Activated B cell treated with CpG ODN at 0.5 μM for 24 hours (primary cell): ENCODE measurements around the gene TLCD5. TPM values are rescaled to one million over a fixed set of nuclear protein-coding genes. Genes with fewer than 3 reads are reported as not detected.

Experiments
- ATAC-seq: fragments of 200-7000 bp; cut with Tn5 transposase; one replicate; pipeline ENCODE4 v1.10.0; 2021; ENCODE audit warnings: low read depth, mild to moderate bottlenecking, moderate library complexity
- CTCF ChIA-PET: fragments of 350-600 bp; sonication (Branson Sonifier 250); formaldehyde crosslinking; loops from one replicate; lab custom pipeline; 2021; ENCODE audit warnings: antibody characterized with exemption; lab: Charles Lee
- POLR2A ChIA-PET: fragments of 350-600 bp; sonication (Branson Sonifier 250); formaldehyde crosslinking; loops from one replicate; lab custom pipeline; 2021; ENCODE audit warnings: antibody characterized with exemption; lab: Charles Lee
- DNase-seq: peaks from one replicate; pipeline ENCODE4 v3.0.0; 2022
- H3K27ac Mint-ChIP-seq: one replicate; pipeline ENCODE4 v1.8.0; 2020; ENCODE audit warnings: mixed read lengths
- H3K27me3 Mint-ChIP-seq: one replicate; pipeline ENCODE4 v1.8.0; 2021; ENCODE audit warnings: mixed read lengths
- H3K36me3 Mint-ChIP-seq: one replicate; pipeline ENCODE4 v1.8.0; 2021; ENCODE audit warnings: low read depth, mixed read lengths
- H3K4me1 Mint-ChIP-seq: one replicate; pipeline ENCODE4 v1.8.0; 2021; ENCODE audit warnings: mixed read lengths
- H3K4me3 Mint-ChIP-seq: one replicate; pipeline ENCODE4 v1.8.0; 2020; ENCODE audit warnings: mild to moderate bottlenecking, mixed read lengths
- H3K9me3 Mint-ChIP-seq: one replicate; pipeline ENCODE4 v1.8.0; 2020; ENCODE audit warnings: mixed read lengths
- intact Hi-C: fragments of 100-400 bp; cut with micrococcal nuclease; formaldehyde crosslinking; loops from one replicate; pipeline ENCODE4 v1.15.1; 2024
- total RNA-seq: library from RNA; stranded (reverse); gene quantifications from 2 replicates; pipeline ENCODE4 v1.2.3, GENCODE V29; 2022
- TF ChIP-seq, protein P1 (sequence below): fragments of 200-600 bp; IDR thresholded peaks from one replicate; pipeline ENCODE4 v1.8.0; 2022; ENCODE audit warnings: antibody characterized with exemption, mild to moderate bottlenecking

The TLCD5 gene
- total RNA-seq, 1 donor from 2014 or later, result 0.22 TPM

DNA sequence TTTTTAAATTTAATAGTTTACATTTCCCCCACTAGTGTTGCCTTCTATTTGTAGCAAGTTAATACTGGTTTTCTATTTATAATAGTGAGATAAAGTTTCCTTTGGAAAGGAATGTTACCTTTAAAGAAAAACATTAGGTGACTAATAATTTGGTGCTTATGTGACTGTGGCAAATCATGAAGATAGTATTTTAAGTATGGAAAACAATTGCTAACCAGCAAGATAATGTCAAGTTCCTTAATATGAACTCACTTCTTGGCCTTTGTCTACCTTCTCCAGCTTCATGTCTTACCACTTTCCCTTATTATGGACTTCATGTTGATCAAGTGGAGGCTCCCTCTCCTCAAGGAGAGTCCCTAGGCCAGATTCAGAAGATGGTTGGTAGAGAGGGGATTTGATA lies 38.3 kb downstream of the TLCD5 start:
- TF ChIP-seq, protein P1, sequence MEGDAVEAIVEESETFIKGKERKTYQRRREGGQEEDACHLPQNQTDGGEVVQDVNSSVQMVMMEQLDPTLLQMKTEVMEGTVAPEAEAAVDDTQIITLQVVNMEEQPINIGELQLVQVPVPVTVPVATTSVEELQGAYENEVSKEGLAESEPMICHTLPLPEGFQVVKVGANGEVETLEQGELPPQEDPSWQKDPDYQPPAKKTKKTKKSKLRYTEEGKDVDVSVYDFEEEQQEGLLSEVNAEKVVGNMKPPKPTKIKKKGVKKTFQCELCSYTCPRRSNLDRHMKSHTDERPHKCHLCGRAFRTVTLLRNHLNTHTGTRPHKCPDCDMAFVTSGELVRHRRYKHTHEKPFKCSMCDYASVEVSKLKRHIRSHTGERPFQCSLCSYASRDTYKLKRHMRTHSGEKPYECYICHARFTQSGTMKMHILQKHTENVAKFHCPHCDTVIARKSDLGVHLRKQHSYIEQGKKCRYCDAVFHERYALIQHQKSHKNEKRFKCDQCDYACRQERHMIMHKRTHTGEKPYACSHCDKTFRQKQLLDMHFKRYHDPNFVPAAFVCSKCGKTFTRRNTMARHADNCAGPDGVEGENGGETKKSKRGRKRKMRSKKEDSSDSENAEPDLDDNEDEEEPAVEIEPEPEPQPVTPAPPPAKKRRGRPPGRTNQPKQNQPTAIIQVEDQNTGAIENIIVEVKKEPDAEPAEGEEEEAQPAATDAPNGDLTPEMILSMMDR, result no peak
- POLR2A ChIA-PET, result no interaction called here
- no peak for ATAC-seq
- CTCF ChIA-PET, result no interaction called here
- DNase-seq, result no peak
- Mint-ChIP-seq H3K9me3 (no peaks in the 10 kb centered on the region), H3K36me3 (no peaks in the 10 kb centered on the region), H3K4me3 (no peak overlapping the region), H3K27ac (no peak overlapping the region), H3K4me1 (no peaks in the 10 kb centered on the region), H3K27me3 (no peaks in the 10 kb centered on the region)
- intact Hi-C loops, result no loop called here

DNA sequence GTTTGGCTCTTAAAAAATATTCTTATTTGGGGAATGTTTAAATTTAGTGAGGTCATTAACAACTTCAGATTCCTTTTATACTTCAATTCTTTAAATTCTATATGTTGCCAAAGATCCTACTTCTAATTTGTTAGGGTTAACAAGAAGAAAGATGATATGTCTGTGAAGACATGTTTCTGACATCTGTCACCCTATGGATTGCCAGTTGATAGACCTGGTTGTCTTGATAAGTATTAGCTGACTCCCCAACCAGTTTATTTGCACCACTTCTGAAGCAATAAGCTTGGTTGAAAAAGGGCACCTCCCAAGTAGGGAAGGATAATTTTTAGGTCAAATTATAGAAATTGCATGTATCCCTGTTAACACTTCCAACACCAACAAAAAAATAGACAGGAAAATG lies 40.4 kb downstream of the TLCD5 start:
- Mint-ChIP-seq H3K9me3 (no peaks in the 10 kb centered on the region), H3K4me1 (no peaks in the 10 kb centered on the region), H3K36me3 (no peaks in the 10 kb centered on the region), H3K4me3 (no peak overlapping the region), H3K27ac (no peak overlapping the region), H3K27me3 (no peaks in the 10 kb centered on the region)
- ATAC-seq (no peak), DNase-seq (no peak)
- TF ChIP-seq, protein P1, result no peak
- ChIA-PET CTCF (no interaction called here), POLR2A (no interaction called here)
- intact Hi-C loops, result no loop called here

GRCh38 chr11:120372296-120372695 lies 47.2 kb downstream of the TLCD5 start:
- intact Hi-C loops, result no loop called here
- Mint-ChIP-seq H3K4me3 (no peak overlapping the region), H3K4me1 (peaks cover 5% of the 10 kb centered on the region), H3K36me3 (no peaks in the 10 kb centered on the region), H3K27me3 (no peaks in the 10 kb centered on the region), H3K9me3 (no peaks in the 10 kb centered on the region), H3K27ac (no peak overlapping the region)
- TF ChIP-seq, protein P1, result no peak
- no peak for ATAC-seq
- ChIA-PET POLR2A (no interaction called here), CTCF (interaction anchor here (0.7 to 1.0 kb wide), 2 partner anchors 19 to 69 kb away, joined by 3 read pairs; no protein-coding TSS in a partner anchor)
- DNase-seq, result no peak

- POLR2A ChIA-PET, result no interaction called here
- TF ChIP-seq, protein P1, result no peak
- Mint-ChIP-seq H3K27me3 (no peaks in the 10 kb centered on the region), H3K4me1 (peaks cover 14% of the 10 kb centered on the region), H3K4me3 (no peak overlapping the region), H3K27ac (no peak overlapping the region), H3K9me3 (no peaks in the 10 kb centered on the region), H3K36me3 (peaks cover 5% of the 10 kb centered on the region)
- ATAC-seq (no peak), DNase-seq (no peak)
- CTCF ChIA-PET, result no interaction called here
- intact Hi-C loops, result no loop called here
Measured at GRCh38 chr11:120375076-120375475, 50.0 kb downstream of the TLCD5 start.

GRCh38 chr11:120376547-120377182 lies 51.6 kb downstream of the TLCD5 start:
- DNase-seq (no peak), ATAC-seq (no peak)
- no peaks in the 10 kb centered on the region for H3K9me3 Mint-ChIP-seq
- no peaks in the 10 kb centered on the region for H3K27me3 Mint-ChIP-seq
- POLR2A ChIA-PET, result no interaction called here
- H3K27ac Mint-ChIP-seq, result no peak overlapping the region
- H3K4me1 Mint-ChIP-seq, result peaks cover 22% of the 10 kb centered on the region
- CTCF ChIA-PET, result no interaction called here
- H3K4me3 Mint-ChIP-seq, result no peak overlapping the region
- TF ChIP-seq, protein P1, result no peak
- H3K36me3 Mint-ChIP-seq, result peaks cover 5% of the 10 kb centered on the region
- intact Hi-C loops, result no loop called here
